ENCODE results near the gene PALLD. TPM values are rescaled to one million over a fixed set of nuclear protein-coding genes. Genes with fewer than 3 reads are reported as not detected.

PALLD gene
- total RNA-seq, 4 donors from 2014 or later, result 71.8 to 106 (median 83.3) TPM

DNA sequence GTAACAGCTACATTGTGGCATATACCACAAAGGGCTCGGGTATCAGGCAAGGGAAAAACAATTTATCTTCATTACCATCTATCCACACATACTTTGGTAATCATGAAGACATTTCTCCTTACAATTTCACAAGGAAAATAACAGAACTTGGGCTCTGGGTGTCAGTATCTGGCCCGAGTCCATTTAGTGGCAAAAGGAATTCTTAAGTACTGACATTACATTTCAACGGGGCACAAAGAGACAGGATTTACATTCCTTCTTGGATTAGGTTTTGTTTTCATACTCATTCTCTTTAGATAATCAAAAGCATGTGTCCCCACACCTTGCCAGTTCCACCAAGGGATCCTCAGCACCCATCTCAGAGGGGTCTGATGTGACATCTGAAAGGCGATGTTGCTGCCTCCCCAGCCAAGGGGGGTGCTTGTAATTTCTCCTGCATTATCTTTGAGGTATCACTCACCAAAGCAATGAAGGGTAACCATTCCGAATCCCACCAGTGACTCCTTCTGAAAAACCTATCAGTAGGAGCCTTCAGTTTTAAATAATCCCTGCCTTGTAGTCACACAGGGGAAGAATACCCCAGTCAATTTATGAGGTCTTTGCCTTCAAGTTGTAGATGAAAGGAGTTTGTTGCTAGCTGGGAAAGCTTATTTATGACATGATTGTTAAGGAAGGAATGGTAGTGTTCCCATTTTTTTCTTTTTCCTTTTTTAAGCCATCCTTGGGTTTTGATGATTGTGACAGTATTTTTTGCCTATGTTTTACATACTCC, 118.6 kb downstream of the PALLD start:
- no peak for TF ChIP-seq EP300 (IDR thresholded peaks at IDR 0.05)
- no peak for TF ChIP-seq POLR2AphosphoS5 (IDR thresholded peaks at IDR 0.05)
- TF ChIP-seq POLR2A (IDR thresholded peaks at IDR 0.05), result no peak
- no peak for TF ChIP-seq CTCF (IDR thresholded peaks at IDR 0.05)
- H3K36me3 ChIP-seq, result no peaks in the 10 kb centered on the region
- WGBS, result 55% methylated on average over 5 of the region's 5 CpGs
- H3K9me3 ChIP-seq, result no peaks in the 10 kb centered on the region
- H3K4me1 ChIP-seq, result no peaks in the 10 kb centered on the region
- no peaks in the 10 kb centered on the region for H3K27me3 ChIP-seq
- no peak overlapping the region for H3K4me3 ChIP-seq
- H3K27ac ChIP-seq, result no peak overlapping the region
- DNase-seq (ENCODE audit: low spot score in 2 of 2), result no peak

DNA sequence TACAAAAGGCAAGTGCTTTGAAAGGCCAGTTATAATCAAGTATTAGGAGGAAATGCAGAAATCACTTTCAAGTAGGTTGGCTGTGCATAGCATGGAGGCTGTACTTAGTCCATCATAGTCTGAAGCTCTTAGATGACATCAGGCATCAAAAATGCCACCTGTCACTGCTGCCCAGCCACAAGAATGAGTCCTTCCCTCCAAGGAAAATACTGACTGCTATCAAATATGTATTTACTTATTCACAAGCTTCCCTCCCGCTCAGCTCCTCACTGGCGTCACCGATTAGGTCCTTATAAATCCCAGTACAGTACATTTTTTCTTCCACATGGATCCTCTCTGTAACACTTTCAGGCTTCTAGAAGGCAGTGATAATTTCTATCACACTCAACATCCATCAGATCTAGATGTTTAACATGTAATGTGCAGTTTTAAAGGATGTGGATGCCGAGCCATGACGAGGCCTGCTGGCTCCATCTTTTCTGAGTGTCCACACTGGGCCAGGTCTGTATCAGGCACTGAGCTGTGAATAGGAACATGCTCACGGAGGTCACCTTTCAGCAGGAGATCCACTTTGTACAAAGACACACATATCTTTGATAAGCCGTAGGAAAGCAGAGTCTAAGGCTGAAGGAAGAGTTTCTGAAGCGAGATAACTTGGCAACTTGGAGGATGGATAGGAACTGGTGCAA, 121.9 kb downstream of the PALLD start:
- no peak overlapping the region for H3K27ac ChIP-seq
- H3K9me3 ChIP-seq, result no peaks in the 10 kb centered on the region
- H3K4me1 ChIP-seq, result no peaks in the 10 kb centered on the region
- no peaks in the 10 kb centered on the region for H3K27me3 ChIP-seq
- no peak overlapping the region for H3K4me3 ChIP-seq
- 97% methylated on average over 8 of the region's 8 CpGs for WGBS
- no peaks in the 10 kb centered on the region for H3K36me3 ChIP-seq
- no peak for DNase-seq (ENCODE audit: low spot score in 2 of 2)
- TF ChIP-seq POLR2A (IDR thresholded peaks at IDR 0.05) (no peak), POLR2AphosphoS5 (IDR thresholded peaks at IDR 0.05) (no peak), EP300 (IDR thresholded peaks at IDR 0.05) (no peak), CTCF (IDR thresholded peaks at IDR 0.05) (no peak)

- Histone ChIP-seq H3K27me3 (no peaks in the 10 kb centered on the region), H3K4me3 (no peak overlapping the region), H3K9me3 (no peaks in the 10 kb centered on the region), H3K27ac (no peak overlapping the region), H3K36me3 (no peaks in the 10 kb centered on the region), H3K4me1 (no peaks in the 10 kb centered on the region)
- DNase-seq (ENCODE audit: low spot score in 2 of 2), result no peak
- no peak for TF ChIP-seq CTCF (IDR thresholded peaks at IDR 0.05)
Measured at GRCh38 chr4:168619266-168619631, 122.4 kb downstream of the PALLD start.

DNA sequence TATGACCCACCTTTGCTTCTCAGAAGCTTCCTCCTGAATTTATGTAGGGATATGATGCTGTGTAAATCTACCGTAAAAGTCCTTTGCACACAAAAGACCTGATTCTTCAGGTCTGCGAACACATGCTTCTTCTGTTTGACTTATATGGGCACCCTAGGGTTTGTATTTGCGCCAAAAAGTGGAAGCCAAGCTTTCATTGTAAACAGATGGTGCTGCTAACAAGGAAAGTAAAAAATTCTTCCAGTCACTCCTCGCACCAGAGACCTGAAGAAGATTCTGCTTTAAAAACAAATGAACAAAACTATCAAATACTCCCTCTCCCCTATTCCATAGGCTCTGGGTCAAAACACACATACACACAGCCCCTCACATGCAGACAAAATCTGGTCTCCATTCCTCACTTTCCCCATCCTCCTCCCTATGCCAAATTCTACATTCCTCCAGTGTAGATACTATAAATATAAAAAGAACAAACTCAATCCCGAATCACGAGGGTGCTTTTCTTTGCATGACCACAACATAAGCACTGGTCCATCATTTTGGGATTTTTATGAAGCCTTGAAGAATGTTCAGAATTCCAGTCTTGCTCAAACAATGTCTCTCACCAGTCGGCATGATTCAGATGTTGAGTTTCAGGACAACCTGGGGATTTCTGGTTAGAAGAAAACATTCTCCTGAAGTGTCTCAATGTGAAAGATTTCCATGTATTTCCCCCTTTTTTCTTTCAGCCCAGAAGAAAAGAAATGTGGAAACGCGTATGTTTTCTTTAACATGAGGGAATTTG, 125.1 kb downstream of the PALLD start:
- TF ChIP-seq POLR2AphosphoS5 (IDR thresholded peaks at IDR 0.05) (no peak), CTCF (IDR thresholded peaks at IDR 0.05) (no peak), EP300 (IDR thresholded peaks at IDR 0.05) (no peak), POLR2A (IDR thresholded peaks at IDR 0.05) (no peak)
- Histone ChIP-seq H3K27me3 (no peaks in the 10 kb centered on the region), H3K27ac (no peak overlapping the region), H3K4me3 (no peak overlapping the region), H3K36me3 (no peaks in the 10 kb centered on the region), H3K4me1 (no peaks in the 10 kb centered on the region), H3K9me3 (no peaks in the 10 kb centered on the region)
- DNase-seq (ENCODE audit: low spot score in 2 of 2), result no peak
- WGBS, result 74% methylated on average over 9 of the region's 9 CpGs

DNA sequence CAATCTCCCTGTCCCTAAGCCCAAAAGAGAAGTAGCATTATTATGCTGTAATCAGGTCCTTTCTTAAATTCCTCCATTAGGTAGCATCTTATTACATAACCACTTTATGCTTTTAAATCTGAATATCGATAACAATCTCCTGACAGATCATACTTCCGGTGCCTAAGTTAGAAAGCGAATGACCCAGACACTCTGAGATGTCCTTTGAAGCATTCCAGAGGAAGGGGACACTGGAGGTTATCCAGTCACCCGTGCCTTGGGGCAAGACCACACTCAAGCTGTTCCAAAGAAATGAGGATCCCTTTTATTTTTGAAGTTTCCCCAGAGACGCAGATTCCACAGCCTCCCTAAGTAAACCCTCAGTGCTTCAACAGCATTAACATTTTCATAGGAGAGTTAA, 125.7 kb downstream of the PALLD start:
- WGBS, result 76% methylated on average over 5 of the region's 5 CpGs
- H3K36me3 ChIP-seq, result no peaks in the 10 kb centered on the region

More for the DNA sequence above, 125.7 kb downstream of the PALLD start:
- no peaks in the 10 kb centered on the region for H3K27me3 ChIP-seq
- no peaks in the 10 kb centered on the region for H3K9me3 ChIP-seq
- no peak for TF ChIP-seq POLR2AphosphoS5 (IDR thresholded peaks at IDR 0.05)
- no peak for TF ChIP-seq CTCF (IDR thresholded peaks at IDR 0.05)
- no peak for TF ChIP-seq EP300 (IDR thresholded peaks at IDR 0.05)
- no peak for TF ChIP-seq POLR2A (IDR thresholded peaks at IDR 0.05)
- H3K27ac ChIP-seq, result no peak overlapping the region
- DNase-seq (ENCODE audit: low spot score in 2 of 2), result no peak
- H3K4me3 ChIP-seq, result no peak overlapping the region
- no peaks in the 10 kb centered on the region for H3K4me1 ChIP-seq

Data from suprapubic skin (tissue), 4 donors.